GM18517 (cell line): ENCODE data around the gene RXRB.
A peak's percentile ranks its signal among the peaks of the same experiment; 100 is the strongest.
"Not testable (repeated sequence)": the region's sequence is repeated elsewhere in the genome, so short reads cannot be mapped to it uniquely, and the experiment has no call there.

ENCODE experiments used
- ATAC-seq: cut with Tn5 transposase; IDR thresholded peaks from one replicate; pipeline ENCODE4 v1.9.1; 2021; ENCODE audit warnings: mild to moderate bottlenecking, moderate library complexity; ENCODE audit not compliant: unreplicated experiment

RXRB gene

DNA sequence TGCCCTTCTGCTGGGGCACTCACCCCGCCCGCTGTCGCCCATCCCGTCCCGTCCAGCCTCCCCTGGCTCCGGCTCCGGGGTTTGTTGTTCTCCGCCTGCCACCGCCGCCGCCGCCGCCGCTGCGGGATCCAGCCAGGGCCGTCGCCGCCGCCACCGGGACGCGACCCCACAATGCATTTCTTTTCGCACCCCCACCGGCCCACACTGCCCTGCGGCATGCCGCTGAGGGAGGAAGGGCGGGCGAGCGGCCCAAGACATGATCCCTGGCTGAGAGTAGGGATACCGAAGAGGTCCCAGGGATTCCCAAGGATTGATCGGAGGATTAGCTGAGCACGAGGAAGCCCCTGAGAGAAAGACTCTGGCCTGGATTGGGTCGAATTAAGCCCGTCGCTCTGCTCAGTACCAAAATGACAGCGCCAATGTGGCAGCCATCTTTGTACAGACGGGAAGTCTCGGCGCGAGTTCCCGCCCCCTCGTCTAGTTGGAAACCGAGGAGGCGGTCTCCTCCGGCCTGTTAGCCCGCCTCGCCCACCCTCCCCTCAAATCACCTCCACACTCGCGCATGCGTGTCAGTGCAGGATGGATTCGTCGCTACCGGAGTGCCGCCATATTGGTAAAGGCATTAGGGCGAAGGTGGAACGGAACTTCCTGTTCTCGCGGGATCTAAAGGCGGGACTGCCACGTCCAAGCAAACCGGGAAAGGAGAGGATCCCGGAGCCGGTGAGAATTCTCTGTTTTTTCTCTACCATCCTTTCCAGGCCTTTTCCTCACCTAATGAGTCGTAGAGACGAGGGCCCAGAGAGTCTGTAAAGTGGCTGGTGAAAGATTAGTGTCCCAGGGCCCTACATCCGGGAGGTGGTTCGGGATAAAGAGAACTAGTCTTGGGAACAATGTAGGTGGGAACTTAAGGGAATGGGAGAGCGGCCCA is at the start of gene RXRB, which contains the start of gene SLC39A7:
TSS of gene RXRB (minus strand) at position 447 of the 928 bp plus-strand sequence. CDS start at position 258, 189 bp downstream.
TSS of gene SLC39A7 (plus strand) at position 649 of the 928 bp plus-strand sequence. CDS start 379 bp downstream, outside the sequence.
- peak; percentile 55 for ATAC-seq

DNA sequence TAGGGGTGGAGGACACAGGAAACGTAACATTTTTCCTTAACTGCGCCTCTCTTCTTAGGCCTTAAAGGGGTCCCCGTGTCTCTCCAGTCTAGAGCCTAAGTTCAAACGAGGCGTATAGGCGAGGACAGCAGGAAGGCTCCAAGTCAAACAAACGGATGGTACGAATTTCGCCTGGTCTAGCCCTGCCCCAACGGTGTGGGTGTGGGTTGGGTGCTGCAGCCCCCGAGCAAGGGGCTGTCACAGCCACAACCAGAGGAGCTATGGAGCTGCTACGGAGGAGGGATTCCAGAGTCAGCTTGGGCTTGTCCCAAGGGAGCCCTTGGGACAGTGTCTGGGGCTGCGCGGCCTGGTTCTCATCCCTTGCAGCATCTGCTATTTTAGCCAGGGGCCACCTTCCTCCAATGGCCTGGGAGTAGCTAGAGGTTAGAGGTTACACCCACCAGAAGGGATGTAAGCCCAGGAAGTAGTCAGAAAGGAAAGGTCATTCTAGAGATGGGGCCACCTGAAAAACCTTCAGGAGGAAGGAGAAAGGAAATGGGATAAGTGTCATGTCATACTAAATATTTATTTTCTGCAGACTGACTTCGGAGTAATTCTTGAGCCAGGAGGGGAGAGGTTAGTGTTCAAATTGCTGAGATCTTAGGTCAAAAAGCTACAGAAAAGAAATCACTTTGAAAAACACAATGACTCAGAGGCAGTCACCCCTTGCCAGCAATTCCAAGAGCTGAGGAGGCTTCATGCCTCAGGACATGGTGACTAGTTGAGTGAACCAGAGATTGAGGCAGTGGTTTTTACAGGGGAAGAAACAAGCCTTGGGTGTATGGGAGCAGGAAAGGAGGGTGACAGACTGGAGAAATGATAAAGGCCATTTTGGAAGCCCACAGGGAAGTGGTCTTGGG is 49.5 kb upstream of the RXRB start:
- no peak for ATAC-seq

DNA sequence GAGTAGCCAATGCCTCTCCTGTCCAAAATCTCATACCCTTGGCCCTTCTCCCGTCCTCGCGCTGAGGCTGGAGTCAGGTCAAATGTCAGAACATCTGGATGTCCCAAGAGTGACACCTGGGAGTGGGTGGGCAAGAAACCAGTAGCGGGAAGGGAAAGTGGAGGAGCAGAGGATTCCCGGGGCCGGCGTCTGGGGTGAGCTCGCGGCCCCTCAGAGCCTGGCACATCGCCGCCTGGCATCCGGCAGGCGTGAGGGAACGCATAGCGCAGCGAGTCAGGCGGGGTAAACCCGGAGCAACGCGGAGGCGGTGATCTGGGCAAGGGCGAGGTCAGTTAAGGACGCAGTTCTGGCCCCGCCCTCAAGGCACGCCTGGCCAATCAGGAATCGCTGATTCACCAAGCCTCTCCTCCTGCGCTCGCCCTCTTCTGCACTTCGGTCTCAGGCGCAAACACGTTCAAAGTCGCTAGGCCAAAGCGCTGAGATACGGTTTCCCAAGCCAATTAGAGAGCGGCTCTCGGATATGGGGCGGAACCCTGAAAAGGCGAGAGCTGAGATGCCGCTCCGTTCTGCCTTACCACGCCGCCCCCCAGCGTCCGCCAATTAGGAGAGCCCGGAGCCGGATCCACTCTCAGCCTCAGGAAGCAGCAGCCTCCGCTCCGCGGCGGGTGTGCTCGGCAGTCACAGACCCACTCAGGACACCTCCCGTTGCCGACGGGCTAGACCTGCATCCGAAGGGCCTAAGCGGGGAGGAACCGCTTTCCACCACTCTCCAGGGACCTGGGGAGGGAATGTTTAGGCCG is 48.7 kb upstream of the RXRB start:
- peak; percentile 87 for ATAC-seq

DNA sequence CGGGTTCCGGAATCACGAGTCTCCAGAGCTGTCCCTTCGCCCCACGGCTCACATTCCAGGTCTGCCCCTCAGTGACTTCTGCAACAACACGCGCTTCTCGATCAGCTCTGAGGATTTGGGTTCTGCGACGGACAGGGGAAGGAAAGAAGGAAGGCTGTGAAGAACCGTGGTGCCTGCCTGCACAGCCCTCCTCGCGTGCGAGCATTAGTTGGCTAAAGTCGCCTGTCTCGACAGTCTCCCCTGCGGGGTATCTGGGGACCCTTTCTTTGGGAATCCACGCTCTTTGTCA is 48.1 kb upstream of the RXRB start:
- ATAC-seq = peak; percentile 4

DNA sequence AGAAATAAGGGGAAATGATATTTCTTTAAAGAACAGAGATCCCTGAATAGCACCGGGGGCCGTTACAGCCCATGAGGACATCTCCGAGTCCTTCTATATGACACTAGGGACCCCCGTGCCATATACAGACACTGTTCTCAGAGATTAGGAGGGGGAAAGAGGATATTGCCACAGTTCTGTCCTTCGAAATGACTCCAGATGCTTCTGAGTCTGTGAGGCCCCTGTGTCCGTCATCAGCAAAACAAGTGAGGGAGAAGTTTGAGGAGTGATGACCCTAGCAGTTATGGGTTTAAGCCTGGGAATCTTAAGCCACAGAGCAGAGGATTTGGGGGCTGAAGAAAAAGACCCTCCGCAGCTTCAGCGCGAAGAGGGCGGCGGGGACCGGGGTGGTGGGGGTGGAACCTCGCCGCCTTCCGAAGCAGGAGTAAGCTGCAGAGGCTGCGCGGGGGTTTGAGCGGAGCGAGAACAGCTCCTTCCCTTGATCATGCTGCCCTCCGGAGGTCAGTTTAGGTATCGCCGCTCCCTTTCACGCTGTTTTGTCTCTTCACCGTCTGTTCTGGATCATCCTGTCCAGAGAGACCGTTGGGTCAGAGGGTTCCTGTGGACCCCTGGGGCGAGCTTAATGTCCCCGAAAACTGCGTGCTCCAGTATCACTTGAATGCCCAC is 47.6 kb upstream of the RXRB start:
- peak; percentile 41 for ATAC-seq

DNA sequence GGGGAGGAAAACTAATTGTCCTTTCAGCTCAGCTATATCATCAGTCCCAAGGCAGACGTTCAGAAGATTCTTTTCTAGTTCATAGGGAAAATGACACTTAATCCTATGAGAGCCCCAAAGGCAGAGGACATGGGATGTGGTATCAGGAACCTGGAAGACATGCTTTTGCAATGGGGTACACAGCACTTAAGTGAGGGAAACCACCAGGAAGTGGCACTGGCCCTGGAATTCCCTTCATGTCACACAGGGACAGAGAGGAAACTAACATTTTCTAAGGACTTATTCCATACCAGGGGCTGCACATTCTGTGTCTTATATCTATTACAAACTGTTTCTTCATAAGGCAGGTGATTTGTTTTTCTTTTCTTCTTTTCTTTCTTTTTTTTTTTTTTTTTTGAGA is 43.0 kb upstream of the RXRB start:
- no peak for ATAC-seq

DNA sequence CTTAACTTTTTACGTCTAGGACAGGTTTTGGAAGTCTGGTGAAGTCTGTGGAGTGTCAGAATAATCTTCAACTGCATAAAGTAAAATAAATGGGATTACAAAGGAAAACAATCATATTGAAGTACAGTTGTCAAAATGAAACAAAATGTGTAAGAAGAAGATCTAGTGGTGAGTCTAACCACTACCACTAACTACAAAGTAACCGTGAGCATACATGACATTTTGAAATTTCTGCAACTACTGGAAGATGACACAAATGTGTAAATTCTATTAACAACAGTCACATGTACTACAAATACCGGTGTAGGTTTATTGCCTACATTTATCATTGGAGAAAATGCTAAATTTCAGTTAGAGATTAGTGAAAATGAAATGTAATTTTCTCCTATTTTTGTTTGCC is 41.5 kb upstream of the RXRB start:
- no peak for ATAC-seq

DNA sequence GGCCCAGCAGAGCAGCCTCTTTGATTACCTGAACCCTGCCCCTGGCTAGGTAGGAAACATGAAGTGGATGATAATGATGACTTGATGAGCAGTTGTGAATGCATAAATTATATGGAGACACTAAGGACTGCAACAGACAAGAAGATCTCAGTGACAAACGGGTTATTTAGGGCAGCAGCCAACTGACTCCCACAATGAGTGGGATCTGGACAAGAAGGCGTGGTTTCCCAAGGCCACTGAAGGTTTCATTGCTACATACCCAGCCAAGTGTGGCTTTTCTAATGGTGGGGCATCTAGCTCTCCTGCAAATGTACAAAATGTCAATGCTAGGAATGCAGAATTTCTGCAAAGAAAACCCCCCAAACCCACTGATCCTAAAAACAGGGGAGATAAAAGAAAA is 37.3 kb upstream of the RXRB start:
- ATAC-seq = no peak

DNA sequence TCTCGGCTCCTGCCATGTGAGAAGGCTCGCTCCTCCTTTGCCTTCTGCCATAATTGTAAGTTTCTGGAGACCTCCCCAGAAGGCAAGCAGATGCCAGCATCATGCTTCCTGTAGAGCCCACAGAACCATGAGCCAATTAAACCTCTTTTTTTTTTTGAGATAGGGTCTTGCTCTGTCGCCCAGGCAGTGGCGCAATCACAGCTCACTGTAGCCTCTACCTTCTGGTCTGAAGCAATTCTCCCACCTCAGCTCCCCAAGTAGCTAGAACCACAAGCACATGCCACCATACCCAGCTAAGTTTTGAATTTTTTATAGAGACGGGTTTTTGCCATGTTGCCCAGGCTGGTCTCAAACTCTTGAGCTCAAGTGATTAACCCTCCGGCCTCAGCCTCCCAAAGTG is 36.4 kb upstream of the RXRB start:
- no peak for ATAC-seq

DNA sequence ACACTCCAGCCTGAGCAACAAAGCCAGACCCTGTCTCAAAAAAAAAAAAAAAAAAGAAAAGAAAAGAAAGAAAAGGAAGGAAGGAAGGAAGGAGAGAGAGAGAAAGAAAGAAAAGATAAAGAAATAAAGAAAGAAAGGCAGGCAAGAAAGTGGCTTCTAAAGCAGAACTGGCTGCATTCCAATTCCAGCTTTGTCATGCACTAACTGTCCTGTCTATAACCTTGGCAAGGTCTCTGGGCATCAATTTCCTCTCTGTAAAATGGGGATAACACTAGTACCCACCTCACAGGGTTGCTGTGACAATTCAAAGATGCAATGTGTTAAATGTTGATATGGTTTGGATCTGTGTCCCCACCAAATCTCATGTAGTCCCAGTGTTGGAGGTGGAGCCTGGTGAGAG is 35.9 kb upstream of the RXRB start:
- ATAC-seq = no peak

DNA sequence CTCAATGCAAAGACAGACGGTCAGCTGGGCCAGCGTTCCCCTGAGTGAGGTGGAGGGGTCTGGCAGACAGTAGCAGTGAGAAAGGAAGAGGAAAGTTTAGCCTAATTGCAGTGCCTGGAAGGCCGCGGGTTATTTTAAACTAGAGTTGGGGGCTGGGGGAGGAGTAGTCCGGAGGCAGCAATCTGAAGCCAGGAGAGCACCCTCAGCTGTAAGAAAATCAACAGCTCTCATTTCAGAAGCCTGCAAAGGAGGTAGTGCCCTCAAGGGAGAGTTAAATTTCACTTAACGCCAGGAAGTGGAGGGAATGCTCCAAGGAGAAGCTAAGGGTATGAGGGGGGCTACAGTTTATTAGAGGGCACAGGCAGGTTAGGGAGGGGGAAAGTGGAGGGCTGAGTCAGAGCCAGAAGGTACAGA is 34.8 kb upstream of the RXRB start:
- no peak for ATAC-seq

DNA sequence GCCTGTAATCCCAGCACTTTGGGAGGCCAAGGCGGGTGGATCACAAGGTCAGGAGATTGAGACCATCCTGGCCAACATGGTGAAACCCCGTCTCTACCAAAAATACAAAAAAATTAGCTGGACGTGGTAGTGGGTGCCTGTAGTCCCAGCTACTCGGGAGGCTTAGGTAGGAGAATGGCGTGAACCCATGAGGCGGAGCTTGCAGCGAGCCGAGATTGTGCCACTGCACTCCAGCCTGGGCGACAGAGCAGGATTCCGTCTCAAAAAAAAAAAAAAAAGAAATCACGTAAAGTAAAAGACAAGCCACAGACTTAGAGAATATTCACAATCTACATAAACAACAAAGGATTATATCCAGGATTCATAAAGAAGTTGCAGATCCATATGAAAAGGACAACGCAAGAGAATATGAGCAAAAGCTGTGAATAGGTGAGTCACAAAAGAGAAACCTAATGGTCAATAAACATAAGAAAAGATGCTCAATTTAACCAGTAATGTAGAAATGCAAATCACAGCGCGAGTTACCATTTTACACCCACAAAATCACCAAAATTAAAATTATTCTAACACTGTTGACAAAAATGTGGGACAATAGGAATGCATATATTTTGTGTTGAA is 26.1 kb upstream of the RXRB start:
- not testable (repeated sequence) for ATAC-seq

DNA sequence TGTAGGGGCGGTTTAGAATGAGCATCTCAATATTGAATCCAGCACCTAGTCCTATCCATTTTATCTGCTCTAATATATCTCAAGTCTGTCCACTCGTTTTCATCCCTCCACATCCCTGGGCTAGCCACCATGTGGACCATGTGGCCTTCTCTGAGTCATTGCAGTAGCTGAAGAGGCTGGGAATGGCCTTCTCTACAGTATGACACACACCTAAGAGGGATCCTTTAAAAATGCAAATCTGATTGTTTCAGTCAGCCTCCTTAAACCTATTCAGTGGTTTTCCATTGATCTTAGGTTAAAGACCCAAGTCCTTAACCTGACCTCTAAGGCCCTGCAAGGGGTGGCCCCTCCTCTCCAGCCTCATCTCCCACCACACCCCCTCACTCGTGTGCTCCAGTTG is 17.2 kb upstream of the RXRB start:
- no peak for ATAC-seq

DNA sequence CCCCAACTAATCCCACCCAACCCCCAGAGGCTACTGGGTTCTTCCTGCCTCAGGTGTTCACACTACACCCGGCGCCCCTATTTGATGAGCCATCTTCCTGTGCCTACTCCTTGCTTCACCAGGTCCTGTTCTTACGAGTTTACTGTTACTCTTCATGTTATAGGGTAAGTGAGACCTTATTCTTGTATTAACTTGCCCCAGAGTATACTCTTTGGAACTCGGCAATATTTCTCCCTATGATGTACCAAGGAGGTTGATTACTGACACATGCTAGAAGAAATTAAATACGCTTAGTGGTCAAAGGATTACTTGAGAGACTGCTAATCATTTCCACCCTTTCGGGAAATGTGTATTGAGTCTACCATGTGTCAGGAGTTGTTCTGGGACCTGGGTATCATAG is 16.8 kb upstream of the RXRB start:
- ATAC-seq = no peak

DNA sequence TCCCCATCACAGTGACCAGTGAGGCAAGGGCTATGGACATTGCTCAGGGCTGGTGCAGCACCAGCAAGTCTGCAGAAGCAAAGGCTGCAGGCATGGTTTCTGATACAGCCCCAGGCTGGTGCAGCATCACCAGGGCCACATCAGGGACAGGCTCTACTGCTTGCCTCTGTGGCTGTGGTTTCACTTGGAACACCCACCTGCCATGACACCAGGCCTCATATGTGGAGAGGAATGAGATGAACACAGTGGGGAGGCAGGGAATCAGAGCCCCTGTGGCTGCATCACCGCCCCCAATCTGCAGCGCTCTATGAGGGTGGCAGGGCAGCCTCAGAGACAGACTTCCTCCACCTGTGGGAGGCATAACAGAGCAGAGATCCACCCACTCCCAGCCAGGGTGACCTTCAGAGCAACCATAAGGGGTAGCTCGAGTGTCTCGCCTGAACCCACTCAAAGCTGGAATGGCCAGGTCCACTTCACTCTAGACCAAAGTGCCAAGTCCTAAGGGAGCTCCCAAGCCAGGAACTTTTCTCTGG is 15.7 kb upstream of the RXRB start:
- no peak for ATAC-seq

DNA sequence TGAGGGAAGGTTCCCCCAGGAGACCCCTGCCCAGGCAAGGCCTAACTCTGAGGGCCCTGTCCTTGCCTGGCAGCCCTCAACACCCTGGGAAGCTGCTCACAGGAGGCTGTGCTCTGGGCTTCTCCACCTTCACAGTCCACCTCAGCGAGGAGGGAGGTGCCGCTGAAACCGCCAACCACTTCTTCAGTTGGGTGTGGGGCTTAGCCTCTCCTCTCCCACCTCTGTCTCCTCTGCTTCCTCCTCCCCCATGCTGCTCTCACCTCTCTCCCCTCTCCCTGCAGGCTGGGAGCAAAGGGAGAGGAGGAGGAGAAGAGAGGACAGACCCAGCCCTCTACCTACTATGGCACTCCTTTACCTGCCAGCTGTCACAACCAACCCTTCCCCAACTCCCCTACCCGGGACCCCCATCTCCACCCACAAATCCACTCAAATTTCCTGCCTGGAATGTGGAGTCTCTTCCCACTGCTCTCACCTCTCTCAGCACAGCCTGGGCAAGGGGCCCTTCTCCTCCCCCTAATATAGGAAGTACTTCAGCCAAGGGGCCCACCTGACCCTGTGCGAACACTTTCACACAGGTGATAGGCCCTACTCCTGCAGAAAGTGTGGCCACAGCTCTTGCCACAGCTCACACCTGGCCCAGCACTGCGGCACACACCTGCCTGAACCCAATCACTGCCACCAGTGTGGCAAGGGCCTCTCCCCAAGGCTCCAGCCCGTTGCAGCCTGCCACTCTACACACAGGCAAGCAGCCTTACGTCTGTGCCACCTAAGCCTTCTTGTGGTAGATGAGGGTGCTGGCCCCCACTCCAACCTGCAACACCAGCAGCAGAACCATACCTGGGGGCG is 15.0 kb upstream of the RXRB start:
- ATAC-seq = no peak

DNA sequence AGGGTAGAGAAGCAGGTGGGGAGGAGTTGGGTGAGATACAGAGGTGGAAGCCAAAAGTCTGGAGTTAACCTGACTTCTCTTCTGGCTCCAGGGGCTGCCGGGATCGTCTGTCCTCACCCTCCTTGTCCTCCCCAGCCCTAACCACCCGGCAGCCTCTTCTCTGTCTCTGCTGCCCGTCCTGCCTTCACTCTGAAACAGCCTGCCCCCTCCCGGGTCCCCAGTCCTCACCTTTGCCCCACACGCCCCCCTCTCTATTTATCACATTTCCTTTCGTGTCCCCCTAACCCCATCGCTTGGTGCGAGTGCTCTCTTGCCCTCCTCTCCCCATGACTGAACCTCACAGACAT is 13.5 kb upstream of the RXRB start:
- no peak for ATAC-seq

DNA sequence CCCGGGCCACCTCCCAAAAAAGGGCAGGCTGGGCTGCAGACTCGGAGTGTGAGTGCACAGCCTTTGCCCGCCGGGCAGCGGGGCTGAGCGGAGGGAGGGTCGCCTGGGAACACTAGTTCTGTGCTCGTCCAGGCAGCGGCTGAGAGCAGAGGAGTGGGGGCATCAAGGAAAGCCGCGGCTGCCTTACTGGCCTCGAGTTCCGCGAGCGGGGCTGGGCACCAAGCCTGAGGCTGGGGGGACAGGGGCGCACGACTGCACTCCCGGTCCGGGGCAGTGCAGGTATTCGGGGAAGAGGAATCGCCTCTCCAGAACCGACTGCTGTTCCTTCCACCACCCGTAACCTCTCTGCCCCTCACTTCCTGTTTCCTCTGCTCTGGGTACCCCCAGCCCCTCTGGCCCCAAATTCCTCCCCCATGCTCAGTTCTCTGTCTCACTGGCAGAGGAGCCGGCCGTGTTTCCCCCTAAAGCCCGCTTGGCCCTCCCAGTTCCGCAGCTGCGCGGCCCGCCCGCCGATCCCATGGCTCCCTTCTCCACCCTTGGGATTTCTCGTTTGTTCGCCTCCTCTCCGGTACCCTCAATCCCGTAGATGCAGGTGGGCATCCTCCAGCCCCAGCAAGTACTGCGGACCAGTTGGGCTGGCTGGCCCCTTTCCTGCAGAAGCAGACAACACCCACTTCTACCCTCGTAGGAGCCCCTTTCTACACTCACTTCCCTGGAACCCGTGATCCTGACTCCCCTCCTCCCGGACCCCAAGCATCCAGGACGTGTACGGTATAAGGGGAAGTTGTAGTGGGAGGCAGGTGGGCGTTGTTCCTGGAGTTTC is 12.9 kb upstream of the RXRB start:
- ATAC-seq = no peak
